Measurements from ENCODE around the gene GZMM.
"Not testable (repeated sequence)": the region's sequence is repeated elsewhere in the genome, so short reads cannot be mapped to it uniquely, and the experiment has no call there.

Gene GZMM

DNA sequence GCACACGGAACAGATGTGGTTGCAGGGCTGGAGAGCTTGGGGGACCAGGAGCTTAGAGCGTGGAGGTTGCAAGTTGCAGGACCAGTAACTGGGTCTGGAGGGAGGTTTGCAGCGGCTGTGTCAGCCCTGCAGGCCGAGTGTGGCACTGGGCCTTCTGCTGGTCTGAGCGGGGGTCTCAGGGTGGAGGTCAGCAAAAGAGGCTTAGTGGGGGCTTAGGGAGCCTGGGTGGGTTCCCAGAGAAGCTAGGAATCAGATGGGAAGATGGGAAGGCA is 40.1 kb downstream of the GZMM start:
- DNase-seq = no peak

- no peak for DNase-seq
Observed at GRCh38 chr19:584240-585001, 40.6 kb downstream of the GZMM start.

DNA sequence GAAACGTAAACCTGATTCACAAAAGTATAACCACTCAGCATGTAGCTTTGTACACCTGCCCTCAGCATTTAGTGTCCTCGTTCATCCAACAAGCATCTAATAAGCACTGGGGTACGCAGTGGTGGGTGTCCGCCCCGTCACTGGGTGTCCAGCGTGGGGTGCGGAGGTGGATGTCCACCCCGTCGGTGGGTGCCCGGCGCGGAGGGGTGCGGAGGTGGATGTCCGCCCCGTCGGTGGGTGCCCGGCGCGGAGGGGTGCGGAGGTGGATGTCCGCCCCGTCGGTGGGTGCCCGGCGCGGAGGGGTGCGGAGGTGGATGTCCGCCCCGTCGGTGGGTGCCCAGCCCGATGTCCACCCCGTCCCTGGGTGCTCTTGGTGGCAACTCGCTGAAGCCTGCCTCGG is 41.3 kb downstream of the GZMM start:
- DNase-seq = not testable (repeated sequence)

GRCh38 chr19:585551-586110 is 41.8 kb downstream of the GZMM start:
- DNase-seq = no peak

- peak; percentile 94 for DNase-seq
Observed at GRCh38 chr19:588093-588740, 44.4 kb downstream of the GZMM start.

DNA sequence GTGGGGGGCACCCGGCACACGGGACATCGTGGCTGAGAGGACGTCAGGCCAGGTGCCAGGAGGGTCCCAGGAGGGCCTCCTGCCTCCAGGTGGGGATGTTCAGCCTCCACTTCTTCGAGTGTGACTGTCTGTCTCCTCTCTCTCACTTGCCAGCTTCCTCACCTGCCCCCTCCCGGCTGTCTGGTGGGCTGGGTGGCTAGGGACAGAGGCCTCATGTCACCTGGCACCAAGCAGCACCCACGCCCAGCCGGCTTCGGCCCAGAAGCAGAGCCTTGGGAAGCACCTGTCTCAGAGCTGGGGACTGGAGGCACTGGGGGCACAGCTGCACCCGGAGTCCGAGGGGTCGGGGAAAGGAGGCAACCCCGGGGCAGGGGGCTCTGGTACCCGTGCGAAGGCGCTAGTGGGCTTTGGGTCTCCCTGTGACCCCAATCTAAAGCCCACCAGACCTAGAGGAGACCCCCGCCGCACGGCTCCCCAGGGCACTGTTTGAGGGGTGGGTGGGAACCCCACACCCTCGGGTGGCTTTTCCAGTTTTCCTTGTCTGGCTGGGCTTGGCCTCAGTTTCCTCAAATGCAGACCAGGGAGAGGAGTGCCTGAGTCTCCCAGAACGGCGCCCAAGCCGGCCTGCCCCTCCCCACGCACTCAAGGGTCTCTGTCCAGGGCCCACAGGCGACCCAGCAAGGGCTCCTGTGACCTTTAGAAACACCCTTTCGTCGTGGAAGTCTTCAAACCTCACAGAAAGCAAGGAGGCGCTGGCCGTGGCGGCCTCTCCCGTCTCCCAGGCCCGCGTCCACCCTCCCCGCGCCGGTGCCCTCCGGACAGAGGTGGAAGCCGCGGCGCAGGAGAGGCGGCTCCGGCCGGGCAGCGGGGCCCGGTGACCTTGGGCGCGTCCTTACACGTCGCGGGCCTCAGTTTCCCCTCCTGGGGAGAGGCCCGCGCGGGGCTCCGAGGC is 45.2 kb downstream of the GZMM start:
- peak; percentile 31 for DNase-seq

DNA sequence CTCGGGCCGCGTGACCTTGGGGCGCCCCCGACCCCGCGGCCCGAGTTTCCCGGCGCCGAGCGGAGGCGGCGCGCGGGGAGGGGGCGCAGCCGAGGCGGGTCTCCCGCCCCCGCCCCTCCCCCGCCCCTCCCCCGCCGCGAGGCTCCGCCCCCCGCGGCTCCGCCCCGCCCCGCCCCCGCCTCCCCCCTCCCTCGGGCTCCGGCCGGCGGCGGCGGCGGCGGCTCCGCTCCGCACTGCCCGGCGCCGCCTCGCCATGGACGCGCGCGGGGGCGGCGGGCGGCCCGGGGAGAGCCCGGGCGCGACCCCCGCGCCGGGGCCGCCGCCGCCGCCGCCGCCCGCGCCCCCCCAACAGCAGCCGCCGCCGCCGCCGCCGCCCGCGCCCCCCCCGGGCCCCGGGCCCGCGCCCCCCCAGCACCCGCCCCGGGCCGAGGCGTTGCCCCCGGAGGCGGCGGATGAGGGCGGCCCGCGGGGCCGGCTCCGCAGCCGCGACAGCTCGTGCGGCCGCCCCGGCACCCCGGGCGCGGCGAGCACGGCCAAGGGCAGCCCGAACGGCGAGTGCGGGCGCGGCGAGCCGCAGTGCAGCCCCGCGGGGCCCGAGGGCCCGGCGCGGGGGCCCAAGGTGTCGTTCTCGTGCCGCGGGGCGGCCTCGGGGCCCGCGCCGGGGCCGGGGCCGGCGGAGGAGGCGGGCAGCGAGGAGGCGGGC is 46.0 kb downstream of the GZMM start, which contains the start of gene HCN2:
Gene HCN2, plus strand, starts transcription at position 189 of the 703 bp plus-strand sequence. Its CDS starts 65 bp downstream, at position 254.
- no peak for DNase-seq

DNA sequence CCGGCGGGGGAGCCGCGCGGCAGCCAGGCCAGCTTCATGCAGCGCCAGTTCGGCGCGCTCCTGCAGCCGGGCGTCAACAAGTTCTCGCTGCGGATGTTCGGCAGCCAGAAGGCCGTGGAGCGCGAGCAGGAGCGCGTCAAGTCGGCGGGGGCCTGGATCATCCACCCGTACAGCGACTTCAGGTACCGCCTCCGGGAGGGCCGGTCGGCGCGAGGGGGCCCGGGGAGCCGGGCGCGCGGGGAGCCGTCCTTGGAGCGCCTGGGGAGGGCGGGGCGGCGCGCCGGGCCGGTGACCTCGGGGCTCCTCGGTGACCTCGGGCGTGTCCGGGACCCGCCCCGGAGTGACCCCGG is 46.5 kb downstream of the GZMM start:
- DNase-seq = no peak

- DNase-seq = no peak
Observed at GRCh38 chr19:590750-591098, 46.9 kb downstream of the GZMM start.

DNA sequence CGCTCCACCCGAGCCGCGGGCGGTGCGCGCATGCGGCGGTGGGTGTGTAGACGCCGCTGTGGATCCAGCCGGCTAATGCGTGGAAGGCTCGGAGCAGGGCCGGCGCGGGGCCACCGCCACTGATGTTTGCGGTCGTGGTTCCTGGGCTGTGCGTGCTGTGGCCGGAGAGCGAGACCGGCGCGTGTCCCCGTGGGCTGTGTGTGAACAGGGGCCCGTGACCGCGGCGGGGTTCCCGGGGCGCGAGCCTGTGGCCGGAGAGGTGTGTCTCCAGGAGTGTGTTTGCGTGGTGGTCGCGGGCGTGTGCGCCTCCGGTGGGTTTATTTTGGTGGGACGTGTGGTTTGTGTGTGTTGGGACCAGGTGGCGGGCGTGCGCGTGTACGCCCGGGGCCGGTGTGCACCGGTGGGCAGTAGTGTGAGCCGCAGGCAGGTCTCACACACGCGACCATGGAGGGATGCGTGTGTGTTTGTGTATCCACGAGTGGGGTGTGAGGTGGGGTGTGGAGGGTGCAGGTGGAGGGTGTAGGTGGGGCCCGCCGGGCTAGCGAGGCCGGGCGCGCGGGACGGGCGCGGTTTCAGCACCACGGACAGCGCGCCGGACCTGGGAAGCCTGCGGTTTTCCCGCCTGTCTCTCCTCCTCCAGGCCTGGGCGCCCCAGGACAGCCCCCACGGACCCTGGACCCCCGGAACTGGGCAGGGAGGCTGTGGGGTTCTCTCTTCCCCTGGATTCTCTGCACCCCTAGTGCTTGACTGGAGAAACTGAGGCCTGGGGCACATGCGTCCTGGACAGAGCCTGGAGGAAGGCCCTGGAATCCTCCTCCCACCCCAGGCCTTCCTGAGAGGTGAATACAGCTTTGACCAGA is 47.5 kb downstream of the GZMM start:
- DNase-seq = no peak

DNA sequence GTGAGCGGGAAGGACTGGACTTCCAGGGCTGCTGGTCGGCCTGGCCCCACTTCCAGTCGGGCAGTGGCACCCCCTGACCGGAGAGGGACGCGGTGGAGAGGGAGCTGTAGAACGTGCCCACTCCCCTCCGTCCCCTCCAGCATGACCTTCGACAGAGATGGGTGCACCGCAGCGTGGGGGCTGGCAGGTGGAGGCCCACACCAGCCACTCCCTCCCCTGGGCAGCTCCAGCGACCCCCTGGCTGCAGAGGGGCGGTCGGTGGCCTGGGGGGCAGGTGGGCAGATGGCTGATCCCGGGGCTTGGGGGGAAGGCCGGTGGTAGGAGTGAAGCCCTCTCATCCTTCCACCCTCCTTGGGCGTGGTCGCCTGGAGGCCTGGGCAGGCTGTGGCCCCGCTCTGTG is 48.2 kb downstream of the GZMM start:
- no peak for DNase-seq

GRCh38 chr19:593055-593454 is 49.2 kb downstream of the GZMM start:
- DNase-seq = no peak

GRCh38 chr19:593505-593904 is 49.7 kb downstream of the GZMM start:
- DNase-seq = no peak

DNA sequence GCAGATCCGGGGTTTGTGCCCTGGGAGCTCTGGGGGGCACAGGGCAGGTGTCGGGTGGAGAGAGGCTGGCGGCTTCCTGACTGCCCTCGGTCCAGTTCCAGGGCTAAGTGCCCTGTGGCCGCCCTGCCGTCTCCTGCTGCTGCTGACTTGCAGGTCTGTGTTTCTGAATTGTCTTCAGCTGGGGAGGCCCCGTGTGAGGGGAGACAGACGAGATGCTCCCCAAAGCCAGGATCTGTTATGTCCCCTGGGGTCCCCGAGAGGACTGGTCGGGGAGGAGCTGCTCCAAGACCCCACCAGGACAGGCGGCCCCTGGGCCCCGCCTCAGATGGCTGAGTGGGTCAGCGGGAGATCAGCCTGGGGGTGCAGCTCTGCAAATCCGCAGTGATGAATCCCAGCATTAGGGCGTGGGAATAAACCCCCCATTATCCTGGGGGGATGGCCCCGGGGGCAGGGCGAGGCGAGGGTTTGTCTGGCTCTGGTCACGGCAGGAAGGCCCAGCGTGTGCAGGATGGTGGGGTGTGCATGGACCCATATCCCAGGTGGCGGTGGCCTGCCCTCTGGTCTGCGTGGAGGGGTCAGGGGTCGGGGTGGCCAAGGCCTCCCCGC is 50.5 kb downstream of the GZMM start:
- no peak for DNase-seq

- DNase-seq = no peak
Observed at GRCh38 chr19:595326-596262, 51.7 kb downstream of the GZMM start.

DNA sequence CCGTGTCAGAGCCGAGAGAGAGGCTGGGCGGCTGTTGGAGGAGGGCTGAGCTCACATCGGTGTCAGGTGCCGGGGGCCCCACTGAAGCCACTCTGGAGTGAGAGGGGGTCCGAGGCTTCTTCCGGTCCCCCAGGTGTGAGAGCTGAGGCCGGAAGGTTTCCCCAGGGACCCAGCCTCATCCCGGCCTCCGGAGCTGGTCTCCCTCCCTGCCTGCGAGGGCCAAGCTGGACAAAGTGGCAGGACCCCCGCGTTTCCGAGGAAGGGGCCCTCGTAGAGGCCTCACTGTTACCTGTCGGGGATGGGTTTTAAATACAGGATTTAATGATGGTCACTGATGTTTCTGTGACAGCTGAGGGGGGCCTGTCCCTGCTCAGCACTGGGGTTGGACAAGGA is 52.4 kb downstream of the GZMM start:
- no peak for DNase-seq

DNA sequence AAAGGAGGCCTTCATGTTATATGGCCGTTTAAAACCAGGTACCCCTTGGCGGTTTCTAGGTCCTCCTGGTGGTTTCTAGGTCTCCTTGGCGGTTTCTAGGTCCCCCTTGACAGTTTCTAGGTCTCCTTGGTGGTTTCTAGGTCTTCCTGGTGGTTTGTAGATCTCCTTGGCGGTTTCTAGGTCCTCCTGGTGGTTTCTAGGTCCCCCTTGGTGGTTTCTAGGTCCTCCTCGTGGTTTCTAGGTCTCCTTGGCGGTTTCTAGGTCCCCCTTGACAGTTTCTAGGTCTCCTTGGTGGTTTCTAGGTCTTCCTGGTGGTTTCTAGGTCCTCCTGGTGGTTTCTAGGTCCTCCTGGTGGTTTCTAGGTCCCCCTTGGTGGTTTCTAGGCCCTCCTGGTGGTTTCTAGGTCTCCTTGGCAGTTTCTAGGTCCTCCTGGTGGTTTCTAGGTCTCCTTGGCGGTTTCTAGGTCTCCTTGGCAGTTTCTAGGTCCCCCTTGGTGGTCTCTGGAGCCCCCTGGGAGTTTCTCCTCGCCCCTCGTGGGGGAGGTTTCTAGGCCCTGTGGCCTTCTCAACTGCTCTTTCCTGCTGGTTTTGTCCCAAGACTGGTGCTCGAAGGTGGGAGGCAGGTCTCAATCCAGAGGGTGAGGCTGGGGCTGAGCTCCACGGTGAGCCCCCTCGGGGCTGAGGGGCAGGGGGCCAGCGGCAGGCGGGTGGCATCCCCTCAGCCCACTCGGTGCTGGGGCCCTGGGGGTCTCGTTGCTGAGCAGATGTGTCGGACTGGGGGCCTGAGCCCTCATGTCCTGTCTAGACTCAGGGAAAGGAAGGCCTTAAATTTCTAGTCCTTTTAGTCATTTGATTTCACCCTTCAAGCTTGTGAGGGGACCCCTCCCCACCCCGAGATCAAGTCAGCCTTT is 53.8 kb downstream of the GZMM start:
- DNase-seq = no peak
